MM.1S (cell line): ENCODE measurements around the gene PLA2G4A.
A peak's percentile ranks its signal among the peaks of the same experiment; 100 is the strongest.

Experiments
- CTCF ChIP-seq: fragments of 300-600 bp; sonication (generic); IDR thresholded peaks from 2 replicates; pipeline ENCODE4 v1.5.1; 2016; ENCODE audit warnings: antibody characterized with exemption, low read length, mixed read lengths
- EZH2 ChIP-seq: fragments of 300-600 bp; sonication (generic); optimal IDR thresholded peaks from 2 replicates; pipeline ENCODE3; 2017; ENCODE audit warnings: low read depth, mild to moderate bottlenecking, antibody characterized with exemption, low read length, mixed read lengths
- EZH2phosphoT487 ChIP-seq: fragments of 300-600 bp; sonication (generic); IDR thresholded peaks from 2 replicates; pipeline ENCODE4 v1.6.1; 2018; ENCODE audit warnings: antibody characterized with exemption, low read length

- TF ChIP-seq CTCF (peak; percentile 85), EZH2 (no peak), EZH2phosphoT487 (no peak)
Observed at GRCh38 chr1:186806477-186806876, 22.3 kb upstream of the PLA2G4A start.
